ENCODE data around the gene SLFNL1.

Gene SLFNL1

GRCh38 chr1:40979241-40980067 lies 42.1 kb downstream of the SLFNL1 start, which contains the start of gene CTPS1:
CTPS1 (plus strand) TSS chr1:40979696; CDS start chr1:40983291, 3,595 bp downstream.
- peak within 1 kb of the TSS; percentile 87 for H3K4me3 ChIP-seq (ENCODE audit: low read depth, low read length)
- TF ChIP-seq, protein P1, sequence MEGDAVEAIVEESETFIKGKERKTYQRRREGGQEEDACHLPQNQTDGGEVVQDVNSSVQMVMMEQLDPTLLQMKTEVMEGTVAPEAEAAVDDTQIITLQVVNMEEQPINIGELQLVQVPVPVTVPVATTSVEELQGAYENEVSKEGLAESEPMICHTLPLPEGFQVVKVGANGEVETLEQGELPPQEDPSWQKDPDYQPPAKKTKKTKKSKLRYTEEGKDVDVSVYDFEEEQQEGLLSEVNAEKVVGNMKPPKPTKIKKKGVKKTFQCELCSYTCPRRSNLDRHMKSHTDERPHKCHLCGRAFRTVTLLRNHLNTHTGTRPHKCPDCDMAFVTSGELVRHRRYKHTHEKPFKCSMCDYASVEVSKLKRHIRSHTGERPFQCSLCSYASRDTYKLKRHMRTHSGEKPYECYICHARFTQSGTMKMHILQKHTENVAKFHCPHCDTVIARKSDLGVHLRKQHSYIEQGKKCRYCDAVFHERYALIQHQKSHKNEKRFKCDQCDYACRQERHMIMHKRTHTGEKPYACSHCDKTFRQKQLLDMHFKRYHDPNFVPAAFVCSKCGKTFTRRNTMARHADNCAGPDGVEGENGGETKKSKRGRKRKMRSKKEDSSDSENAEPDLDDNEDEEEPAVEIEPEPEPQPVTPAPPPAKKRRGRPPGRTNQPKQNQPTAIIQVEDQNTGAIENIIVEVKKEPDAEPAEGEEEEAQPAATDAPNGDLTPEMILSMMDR (IDR thresholded peaks at IDR 0.05; ENCODE audit: borderline replicate concordance, insufficient read depth, low read depth, low read length) = peak; percentile 44; the same call in 1 of the 2 replicates

DNA sequence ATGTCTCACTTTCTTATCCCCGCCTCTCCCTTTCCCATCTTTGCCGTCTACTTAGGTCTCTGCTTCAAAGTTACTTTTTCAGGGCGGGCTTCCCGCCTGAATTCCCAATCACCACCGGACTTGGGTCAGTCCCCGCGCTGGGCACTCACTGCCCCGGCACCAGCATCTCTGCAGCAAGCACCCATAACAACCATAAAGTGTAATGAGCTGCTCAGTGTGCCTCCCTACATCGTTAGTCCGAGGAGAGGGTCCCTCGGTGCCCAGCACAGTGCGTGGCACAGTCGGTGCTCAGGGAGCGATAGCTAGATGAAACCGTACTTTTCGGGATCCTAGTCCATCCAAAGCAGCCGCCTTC lies 42.7 kb downstream of the SLFNL1 start:
- TF ChIP-seq, protein P1 (IDR thresholded peaks at IDR 0.05; ENCODE audit: borderline replicate concordance, insufficient read depth, low read depth, low read length) = no peak
- peak overlapping the region; percentile 87 for H3K4me3 ChIP-seq (ENCODE audit: low read depth, low read length)

GRCh38 chr1:40977716-40978115 lies 43.8 kb downstream of the SLFNL1 start:
- TF ChIP-seq, protein P1 (IDR thresholded peaks at IDR 0.05; ENCODE audit: borderline replicate concordance, insufficient read depth, low read depth, low read length) = no peak
- H3K4me3 ChIP-seq (ENCODE audit: low read depth, low read length) = no peak overlapping the region

DNA sequence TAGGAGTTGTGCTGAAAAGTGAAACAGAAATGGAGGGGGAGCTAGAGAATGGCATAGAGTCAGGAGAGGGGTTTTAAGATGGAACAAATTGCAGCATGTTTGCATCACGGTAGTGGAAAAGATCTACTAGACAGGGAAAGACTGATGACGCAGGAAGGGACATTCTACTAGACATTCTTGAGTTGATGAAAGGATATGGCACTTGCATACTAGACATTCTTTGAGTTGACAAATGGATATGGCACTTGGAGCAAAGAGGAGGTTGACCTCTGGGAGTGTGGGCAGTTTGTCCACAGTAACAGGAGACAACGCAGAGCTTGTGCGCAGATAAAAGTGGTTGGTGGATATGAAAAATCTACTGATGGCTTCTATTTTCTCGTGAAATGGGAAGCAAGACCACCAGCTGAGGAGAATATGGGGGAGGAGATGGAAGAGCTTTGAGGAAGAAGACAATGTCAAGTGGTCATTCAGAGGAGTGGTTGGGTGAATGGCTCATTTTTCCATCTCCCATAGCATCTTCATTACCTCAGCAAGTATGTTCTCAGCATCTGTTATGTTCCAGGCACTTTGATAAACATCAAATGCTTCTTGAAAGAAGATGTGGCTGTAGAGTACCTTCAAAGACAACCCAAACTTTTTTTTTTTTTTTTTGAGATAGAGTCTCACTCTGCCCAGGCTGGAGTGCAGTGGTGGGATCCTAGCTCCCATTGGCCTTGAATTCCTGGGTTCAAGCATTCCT lies 44.4 kb downstream of the SLFNL1 start:
- TF ChIP-seq, protein P1 (IDR thresholded peaks at IDR 0.05; ENCODE audit: borderline replicate concordance, insufficient read depth, low read depth, low read length) = no peak
- H3K4me3 ChIP-seq (ENCODE audit: low read depth, low read length) = no peak overlapping the region

- TF ChIP-seq, protein P1 (IDR thresholded peaks at IDR 0.05; ENCODE audit: borderline replicate concordance, insufficient read depth, low read depth, low read length) = no peak
- H3K4me3 ChIP-seq (ENCODE audit: low read depth, low read length) = no peak overlapping the region
These were observed 46.6 kb downstream of the SLFNL1 start for GRCh38 chr1:40974945-40975344.

DNA sequence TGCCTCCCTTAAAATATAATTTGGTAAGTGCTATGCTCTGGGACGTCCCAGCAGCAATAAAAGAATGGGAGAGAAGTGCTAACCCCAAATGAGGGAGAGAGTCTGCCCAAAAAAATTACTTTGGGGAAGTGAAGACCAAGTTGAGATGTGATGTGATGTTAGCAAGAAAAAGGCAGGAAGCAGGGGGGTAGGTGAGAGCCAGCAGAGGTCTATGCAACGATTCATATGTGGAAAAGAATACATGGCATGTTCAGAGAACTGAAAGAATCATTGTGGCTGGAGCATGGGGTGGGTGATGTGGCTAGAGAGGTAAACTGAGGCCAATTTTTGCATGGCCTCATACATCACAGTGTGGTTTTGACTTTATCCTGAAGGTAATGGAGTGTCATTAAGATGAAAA lies 47.6 kb downstream of the SLFNL1 start:
- TF ChIP-seq, protein P1 (IDR thresholded peaks at IDR 0.05; ENCODE audit: borderline replicate concordance, insufficient read depth, low read depth, low read length) = no peak
- H3K4me3 ChIP-seq (ENCODE audit: low read depth, low read length) = no peak overlapping the region
